Embryonic facial prominence (tissue), 1 donor: ENCODE data around the gene CMSS1.

Experiments used
- DNase-seq: peaks from one replicate; pipeline ENCODE4 v3.0.0-alpha.2; 2016; ENCODE audit errors: extremely low spot score

CMSS1 gene

GRCh38 chr3:100144255-100144866 is 326.7 kb downstream of the CMSS1 start:
- no peak for DNase-seq

GRCh38 chr3:100149130-100149529 is 331.5 kb downstream of the CMSS1 start:
- DNase-seq: no peak

- DNase-seq: no peak
Measured at GRCh38 chr3:100149713-100150415, 332.2 kb downstream of the CMSS1 start.

GRCh38 chr3:100150473-100150872 is 332.8 kb downstream of the CMSS1 start:
- DNase-seq: no peak

- no peak for DNase-seq
Measured at GRCh38 chr3:100151024-100151707, 333.5 kb downstream of the CMSS1 start.

GRCh38 chr3:100154171-100154570 is 336.5 kb downstream of the CMSS1 start:
- no peak for DNase-seq

- DNase-seq: no peak
Measured at GRCh38 chr3:100155128-100155527, 337.5 kb downstream of the CMSS1 start.

- DNase-seq: no peak
Measured at GRCh38 chr3:100155590-100155989, 337.9 kb downstream of the CMSS1 start.

GRCh38 chr3:100157685-100158084 is 340.0 kb downstream of the CMSS1 start:
- no peak for DNase-seq

GRCh38 chr3:100158918-100159330 is 341.3 kb downstream of the CMSS1 start:
- peak; percentile 44 for DNase-seq

GRCh38 chr3:100159331-100160153 is 341.9 kb downstream of the CMSS1 start:
- no peak for DNase-seq

- no peak for DNase-seq
Measured at GRCh38 chr3:100160521-100160920, 342.9 kb downstream of the CMSS1 start.

GRCh38 chr3:100163787-100164186 is 346.1 kb downstream of the CMSS1 start:
- DNase-seq: no peak

- DNase-seq: no peak
Measured at GRCh38 chr3:100164743-100165142, 347.1 kb downstream of the CMSS1 start.

- DNase-seq: no peak
Measured at GRCh38 chr3:100165926-100166550, 348.4 kb downstream of the CMSS1 start.

GRCh38 chr3:100169201-100169920 is 351.7 kb downstream of the CMSS1 start:
- no peak for DNase-seq

- DNase-seq: no peak
Measured at GRCh38 chr3:100170486-100170885, 352.8 kb downstream of the CMSS1 start.

- no peak for DNase-seq
Measured at GRCh38 chr3:100171211-100171914, 353.7 kb downstream of the CMSS1 start.

GRCh38 chr3:100173961-100174360 is 356.3 kb downstream of the CMSS1 start:
- DNase-seq: no peak

- no peak for DNase-seq
Measured at GRCh38 chr3:100175637-100176280, 358.1 kb downstream of the CMSS1 start.
